WERI-Rb-1 (cell line): ENCODE data around the gene C1orf21.
A peak's percentile ranks its signal among the peaks of the same experiment; 100 is the strongest.

Experiments
- DNase-seq: peaks from one replicate; pipeline ENCODE4 v3.0.0-alpha.2; 2020
- H3K27ac ChIP-seq: fragments of 250-450 bp; sonication (Bioruptor Pico); 2 replicates; pipeline ENCODE4 v1.5.1; 2020; ENCODE audit warnings: mild to moderate bottlenecking, moderate library complexity
- H3K27me3 ChIP-seq: fragments of 250-450 bp; sonication (Bioruptor Pico); 2 replicates; pipeline ENCODE4 v1.5.1; 2021; ENCODE audit warnings: mild to moderate bottlenecking, low read depth, moderate library complexity; ENCODE audit not compliant: insufficient read depth, severe bottlenecking
- H3K36me3 ChIP-seq: fragments of 250-450 bp; sonication (Bioruptor Pico); 2 replicates; pipeline ENCODE4 v1.5.1; 2020; ENCODE audit warnings: mild to moderate bottlenecking, moderate library complexity
- H3K4me3 ChIP-seq: 2 replicates; pipeline ENCODE4 v1.5.1; 2011; ENCODE audit warnings: low read depth, mild to moderate bottlenecking, control low read depth, low read length
- H3K9me3 ChIP-seq: fragments of 250-450 bp; sonication (Bioruptor Pico); 2 replicates; pipeline ENCODE4 v1.5.1; 2021; ENCODE audit warnings: mild to moderate bottlenecking, moderate library complexity; ENCODE audit not compliant: severe bottlenecking
- CTCF ChIP-seq: IDR thresholded peaks from 2 replicates; pipeline ENCODE4 v1.5.1; 2011; ENCODE audit warnings: low read depth, mild to moderate bottlenecking, control low read depth, inconsistent platforms, low read length

C1orf21 gene

GRCh38 chr1:184492536-184492935 lies 105.7 kb downstream of the C1orf21 start:
- no peak for DNase-seq
- Histone ChIP-seq H3K27me3 (no peaks in the 10 kb centered on the region), H3K27ac (no peak overlapping the region), H3K9me3 (no peaks in the 10 kb centered on the region), H3K4me3 (no peak overlapping the region), H3K36me3 (no peaks in the 10 kb centered on the region)
- TF ChIP-seq CTCF: no peak

GRCh38 chr1:184493987-184494388 lies 107.2 kb downstream of the C1orf21 start:
- Histone ChIP-seq H3K36me3 (no peaks in the 10 kb centered on the region), H3K27me3 (no peaks in the 10 kb centered on the region), H3K4me3 (no peak overlapping the region), H3K27ac (no peak overlapping the region), H3K9me3 (no peaks in the 10 kb centered on the region)
- no peak for TF ChIP-seq CTCF
- no peak for DNase-seq

- Histone ChIP-seq H3K27ac (no peak overlapping the region), H3K36me3 (no peaks in the 10 kb centered on the region), H3K9me3 (no peaks in the 10 kb centered on the region), H3K4me3 (no peak overlapping the region), H3K27me3 (no peaks in the 10 kb centered on the region)
- TF ChIP-seq CTCF: no peak
- DNase-seq: no peak
Observed at GRCh38 chr1:184494929-184495328, 108.1 kb downstream of the C1orf21 start.

GRCh38 chr1:184497959-184498723 lies 111.3 kb downstream of the C1orf21 start:
- H3K27me3 ChIP-seq: no peaks in the 10 kb centered on the region
- peak; percentile 81 for DNase-seq
- H3K36me3 ChIP-seq: no peaks in the 10 kb centered on the region
- H3K27ac ChIP-seq: peak overlapping the region; percentile 34
- no peaks in the 10 kb centered on the region for H3K9me3 ChIP-seq
- peak; percentile 38; the same call in 1 of the 2 replicates for TF ChIP-seq CTCF
- no peak overlapping the region for H3K4me3 ChIP-seq

- Histone ChIP-seq H3K9me3 (no peaks in the 10 kb centered on the region), H3K27ac (peak overlapping the region; percentile 50), H3K27me3 (no peaks in the 10 kb centered on the region), H3K36me3 (no peaks in the 10 kb centered on the region), H3K4me3 (no peak overlapping the region)
- TF ChIP-seq CTCF: no peak
- peak; percentile 52 for DNase-seq
Observed at GRCh38 chr1:184499616-184500015, 112.8 kb downstream of the C1orf21 start.

GRCh38 chr1:184502161-184502560 lies 115.3 kb downstream of the C1orf21 start:
- no peak for DNase-seq
- H3K36me3 ChIP-seq: no peaks in the 10 kb centered on the region
- H3K4me3 ChIP-seq: no peak overlapping the region
- H3K27ac ChIP-seq: no peak overlapping the region
- no peaks in the 10 kb centered on the region for H3K27me3 ChIP-seq
- no peaks in the 10 kb centered on the region for H3K9me3 ChIP-seq
- TF ChIP-seq CTCF: no peak
